Hepatocyte (in vitro differentiated cells): Measurements from ENCODE around the gene NFKB2. TPM values are rescaled to one million over a fixed set of nuclear protein-coding genes. Genes with fewer than 3 reads are reported as not detected.
A peak's percentile ranks its signal among the peaks of the same experiment; 100 is the strongest.

Experiments used
- DNase-seq: peaks from one replicate; pipeline ENCODE4 v3.0.0-alpha.2; 2016; ENCODE audit warnings: low spot score
- H2AFZ ChIP-seq: fragments of 200-600 bp; sonication (generic); 2 replicates; pipeline ENCODE4 v1.6.0; 2016; ENCODE audit warnings: antibody characterized with exemption, mild to moderate bottlenecking
- H3K27ac ChIP-seq: fragments of 200-600 bp; sonication (generic); 2 replicates; pipeline ENCODE4 v1.5.1; 2016; ENCODE audit warnings: mild to moderate bottlenecking
- H3K27me3 ChIP-seq: fragments of 200-600 bp; sonication (generic); 2 replicates; pipeline ENCODE4 v1.6.1; 2016
- H3K36me3 ChIP-seq: fragments of 200-600 bp; sonication (generic); replicated peaks from 2 replicates; pipeline ENCODE4 v1.5.1; 2016; ENCODE audit warnings: low read depth; ENCODE audit not compliant: insufficient read depth
- H3K4me1 ChIP-seq: fragments of 200-600 bp; sonication (generic); 2 replicates; pipeline ENCODE4 v1.5.1; 2016; ENCODE audit warnings: mild to moderate bottlenecking, moderate library complexity; ENCODE audit not compliant: insufficient read depth
- H3K4me2 ChIP-seq: fragments of 200-600 bp; sonication (generic); 2 replicates; pipeline ENCODE4 v1.6.0; 2016
- H3K4me3 ChIP-seq: fragments of 200-600 bp; sonication (generic); 2 replicates; pipeline ENCODE4 v1.5.1; 2016; ENCODE audit warnings: mild to moderate bottlenecking
- H3K79me2 ChIP-seq: fragments of 200-600 bp; sonication (generic); 2 replicates; pipeline ENCODE4 v1.6.0; 2017; ENCODE audit warnings: mild to moderate bottlenecking
- H3K9me2 ChIP-seq: fragments of 200-600 bp; sonication (generic); replicated peaks from 2 replicates; pipeline ENCODE4 v1.6.0; 2017; ENCODE audit warnings: mild to moderate bottlenecking; ENCODE audit not compliant: insufficient read depth
- H3K9me3 ChIP-seq: fragments of 200-600 bp; sonication (generic); 2 replicates; pipeline ENCODE4 v1.5.1; 2016; ENCODE audit warnings: low read depth, mild to moderate bottlenecking
- H4K20me1 ChIP-seq: fragments of 200-600 bp; sonication (generic); 2 replicates; pipeline ENCODE4 v1.6.0; 2016; ENCODE audit warnings: mild to moderate bottlenecking; ENCODE audit not compliant: insufficient read depth, poor library complexity, severe bottlenecking
- CTCF ChIP-seq: fragments of 200-600 bp; sonication (generic); IDR thresholded peaks from 2 replicates; pipeline ENCODE4 v1.5.1; 2016; ENCODE audit warnings: antibody characterized with exemption, mild to moderate bottlenecking; ENCODE audit not compliant: poor library complexity
- EZH2 ChIP-seq: fragments of 200-600 bp; sonication (generic); IDR thresholded peaks from 2 replicates; pipeline ENCODE4 v1.6.1; 2016; ENCODE audit warnings: antibody characterized with exemption, mild to moderate bottlenecking, borderline replicate concordance
- EZH2phosphoT487 ChIP-seq: fragments of 200-600 bp; sonication (generic); IDR thresholded peaks from one replicate; pipeline ENCODE4 v1.6.1; 2018; ENCODE audit warnings: antibody characterized with exemption, mild to moderate bottlenecking, low read depth, moderate library complexity; ENCODE audit not compliant: unreplicated experiment, severe bottlenecking
- WGBS: methylation state at CpG from one replicate; pipeline ENCODE4 v1.1.6; 2016; ENCODE audit warnings: low lambda C conversion rate; ENCODE audit errors: missing lambda C conversion rate; 5-methylcytosine and 5-hydroxymethylcytosine counted together
- polyA plus RNA-seq: library from polyadenylated mRNA; unstranded; fragments of >200 nt; fragmentation: Nextera tagmentation; extraction: Ambion mirVana; gene quantifications from 2 replicates; pipeline ENCODE4 v1.2.1, GENCODE V29; 2016
- total RNA-seq: library from RNA; depleted of rRNA; stranded (reverse); fragments of >200 nt; gene quantifications from 2 replicates; pipeline ENCODE4 v1.2.3, GENCODE V29; 2014

Gene NFKB2
- total and polyA plus RNA-seq, 2 experiments from 2014 or later, result 23.2 to 27.4 TPM

GRCh38 chr10:102409604-102410428 is 14.3 kb downstream of the NFKB2 start:
- Histone ChIP-seq H3K79me2 (no peaks in the 10 kb centered on the region), H3K4me3 (peak overlapping the region; percentile 49), H2AFZ (peak overlapping the region; percentile 62), H3K9me2 (no peaks in the 10 kb centered on the region), H3K36me3 (no peaks in the 10 kb centered on the region), H3K4me1 (peaks cover 11% of the 10 kb centered on the region), H4K20me1 (no peaks in the 10 kb centered on the region), H3K4me2 (peak overlapping the region; percentile 96), H3K27me3 (peaks cover 36% of the 10 kb centered on the region), H3K27ac (peak overlapping the region; percentile 88), H3K9me3 (no peaks in the 10 kb centered on the region)
- DNase-seq, result no peak
- 37% methylated on average over 24 of the region's 24 CpGs for WGBS
- no peak for TF ChIP-seq CTCF
- no peak for TF ChIP-seq EZH2
- no peak for TF ChIP-seq EZH2phosphoT487

- peaks cover 36% of the 10 kb centered on the region for H3K27me3 ChIP-seq
- TF ChIP-seq CTCF (no peak), EZH2phosphoT487 (no peak), EZH2 (no peak)
- no peaks in the 10 kb centered on the region for H3K9me3 ChIP-seq
- DNase-seq, result peak; percentile 73
- no peaks in the 10 kb centered on the region for H3K9me2 ChIP-seq
- peaks cover 11% of the 10 kb centered on the region for H3K4me1 ChIP-seq
- H3K4me2 ChIP-seq, result peak overlapping the region; percentile 96
- no peaks in the 10 kb centered on the region for H3K36me3 ChIP-seq
- H3K4me3 ChIP-seq, result peak overlapping the region; percentile 49
- WGBS, result 10% methylated on average over 26 of the region's 48 CpGs
- no peaks in the 10 kb centered on the region for H3K79me2 ChIP-seq
- peak overlapping the region; percentile 88 for H3K27ac ChIP-seq
- H2AFZ ChIP-seq, result peak overlapping the region; percentile 62
- no peaks in the 10 kb centered on the region for H4K20me1 ChIP-seq
Observed at GRCh38 chr10:102410429-102411073, 15.0 kb downstream of the NFKB2 start.

GRCh38 chr10:102411341-102412255 is 16.1 kb downstream of the NFKB2 start:
- no peaks in the 10 kb centered on the region for H3K79me2 ChIP-seq
- H3K36me3 ChIP-seq, result no peaks in the 10 kb centered on the region
- 90% methylated on average over 14 of the region's 14 CpGs for WGBS
- peaks cover 36% of the 10 kb centered on the region for H3K27me3 ChIP-seq
- no peak overlapping the region for H2AFZ ChIP-seq
- H4K20me1 ChIP-seq, result no peaks in the 10 kb centered on the region
- TF ChIP-seq CTCF (no peak), EZH2phosphoT487 (no peak), EZH2 (no peak)
- no peak for DNase-seq
- H3K4me2 ChIP-seq, result peak overlapping the region; percentile 96
- H3K9me2 ChIP-seq, result no peaks in the 10 kb centered on the region
- H3K27ac ChIP-seq, result no peak overlapping the region
- H3K4me3 ChIP-seq, result no peak overlapping the region
- peaks cover 11% of the 10 kb centered on the region for H3K4me1 ChIP-seq
- H3K9me3 ChIP-seq, result no peaks in the 10 kb centered on the region
